Measurements from ENCODE around the gene C20orf173. TPM values are rescaled to one million over a fixed set of nuclear protein-coding genes. Genes with fewer than 3 reads are reported as not detected.
A peak's percentile ranks its signal among the peaks of the same experiment; 100 is the strongest.

C20orf173 gene
- total RNA-seq, 4 donors from 2014 or later: not detected

DNA sequence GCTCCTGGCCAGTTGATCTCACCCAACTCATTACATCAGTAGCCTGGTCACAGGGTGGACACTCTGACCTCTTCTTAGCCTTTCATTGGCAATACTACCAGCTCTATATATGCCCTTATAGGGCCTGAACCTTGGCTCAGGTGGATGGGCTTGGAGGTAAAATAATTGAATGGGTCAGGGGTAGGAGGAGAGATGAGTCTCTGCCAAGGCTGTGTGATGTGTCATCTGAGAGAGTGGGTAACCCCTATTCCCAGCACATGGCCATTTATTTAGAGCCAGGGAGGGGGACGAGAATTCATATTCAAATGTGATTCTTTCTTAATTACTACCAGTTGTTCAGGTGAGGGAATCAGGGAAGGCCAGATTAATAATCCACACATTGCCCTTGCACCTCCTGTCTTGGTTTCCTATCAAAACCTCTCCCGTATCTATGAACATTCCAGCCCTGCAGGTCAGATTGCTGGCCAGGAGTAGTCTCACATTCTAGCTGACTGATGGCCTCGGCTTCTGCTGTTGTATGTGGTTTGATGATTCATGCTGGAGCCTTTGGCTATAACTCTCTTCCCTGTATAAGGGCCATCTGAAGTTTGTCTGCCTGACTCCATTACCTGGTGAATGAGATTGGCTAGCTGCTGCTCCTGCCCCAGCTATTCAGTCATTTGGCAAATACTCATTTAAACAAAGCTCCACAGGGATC, 13.4 kb downstream of the C20orf173 start:
- 66 to 70% methylated on average over 3 of the region's 3 CpGs for WGBS, 2 donors
- TF ChIP-seq POLR2A (IDR thresholded peaks at IDR 0.05) (no peak), EP300 (IDR thresholded peaks at IDR 0.05) (no peak)
- TF ChIP-seq, protein P1, sequence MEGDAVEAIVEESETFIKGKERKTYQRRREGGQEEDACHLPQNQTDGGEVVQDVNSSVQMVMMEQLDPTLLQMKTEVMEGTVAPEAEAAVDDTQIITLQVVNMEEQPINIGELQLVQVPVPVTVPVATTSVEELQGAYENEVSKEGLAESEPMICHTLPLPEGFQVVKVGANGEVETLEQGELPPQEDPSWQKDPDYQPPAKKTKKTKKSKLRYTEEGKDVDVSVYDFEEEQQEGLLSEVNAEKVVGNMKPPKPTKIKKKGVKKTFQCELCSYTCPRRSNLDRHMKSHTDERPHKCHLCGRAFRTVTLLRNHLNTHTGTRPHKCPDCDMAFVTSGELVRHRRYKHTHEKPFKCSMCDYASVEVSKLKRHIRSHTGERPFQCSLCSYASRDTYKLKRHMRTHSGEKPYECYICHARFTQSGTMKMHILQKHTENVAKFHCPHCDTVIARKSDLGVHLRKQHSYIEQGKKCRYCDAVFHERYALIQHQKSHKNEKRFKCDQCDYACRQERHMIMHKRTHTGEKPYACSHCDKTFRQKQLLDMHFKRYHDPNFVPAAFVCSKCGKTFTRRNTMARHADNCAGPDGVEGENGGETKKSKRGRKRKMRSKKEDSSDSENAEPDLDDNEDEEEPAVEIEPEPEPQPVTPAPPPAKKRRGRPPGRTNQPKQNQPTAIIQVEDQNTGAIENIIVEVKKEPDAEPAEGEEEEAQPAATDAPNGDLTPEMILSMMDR (IDR thresholded peaks at IDR 0.05): no peak
- no peak overlapping the region for H3K27ac ChIP-seq
- no peaks in the 10 kb centered on the region for H3K9me3 ChIP-seq
- no peak for DNase-seq (ENCODE audit: low spot score in 2 of 2)
- peaks cover 0 to 48% (median 3%) of the 10 kb centered on the region in 3 donors for H3K36me3 ChIP-seq
- no peak overlapping the region for H3K4me3 ChIP-seq
- no peaks in the 10 kb centered on the region for H3K27me3 ChIP-seq
- no peaks in the 10 kb centered on the region for H3K4me1 ChIP-seq

DNA sequence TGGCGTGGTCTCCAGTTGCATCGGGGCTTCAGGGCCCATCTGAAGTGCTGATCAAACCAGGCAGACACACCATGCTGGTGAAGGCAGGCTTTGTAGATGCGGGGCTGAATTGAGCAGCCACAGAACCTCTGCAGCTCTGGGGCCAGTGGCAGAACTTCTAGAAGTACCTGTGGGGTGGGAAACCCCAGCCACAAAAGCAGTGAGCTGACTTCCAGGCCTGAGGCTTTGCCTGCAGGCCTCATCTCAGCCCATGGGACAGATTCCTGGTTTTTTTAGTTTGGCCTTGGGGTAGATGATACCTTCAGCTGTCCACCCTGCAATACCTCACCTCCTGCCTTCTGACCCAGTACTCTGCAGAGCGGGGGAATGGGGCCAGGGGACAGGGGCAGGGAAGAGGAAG, 14.1 kb downstream of the C20orf173 start:
- Histone ChIP-seq H3K4me3 (no peak overlapping the region), H3K36me3 (peaks cover 0 to 54% (median 5%) of the 10 kb centered on the region in 3 donors), H3K27me3 (no peaks in the 10 kb centered on the region), H3K27ac (no peak overlapping the region), H3K9me3 (no peaks in the 10 kb centered on the region), H3K4me1 (no peaks in the 10 kb centered on the region)
- DNase-seq (ENCODE audit: low spot score in 2 of 2): no peak
- TF ChIP-seq POLR2A (IDR thresholded peaks at IDR 0.05) (no peak), EP300 (IDR thresholded peaks at IDR 0.05) (no peak)
- TF ChIP-seq, protein P1 (IDR thresholded peaks at IDR 0.05): no peak
- 92 to 100% methylated on average over 4 of the region's 4 CpGs for WGBS, 2 donors

DNA sequence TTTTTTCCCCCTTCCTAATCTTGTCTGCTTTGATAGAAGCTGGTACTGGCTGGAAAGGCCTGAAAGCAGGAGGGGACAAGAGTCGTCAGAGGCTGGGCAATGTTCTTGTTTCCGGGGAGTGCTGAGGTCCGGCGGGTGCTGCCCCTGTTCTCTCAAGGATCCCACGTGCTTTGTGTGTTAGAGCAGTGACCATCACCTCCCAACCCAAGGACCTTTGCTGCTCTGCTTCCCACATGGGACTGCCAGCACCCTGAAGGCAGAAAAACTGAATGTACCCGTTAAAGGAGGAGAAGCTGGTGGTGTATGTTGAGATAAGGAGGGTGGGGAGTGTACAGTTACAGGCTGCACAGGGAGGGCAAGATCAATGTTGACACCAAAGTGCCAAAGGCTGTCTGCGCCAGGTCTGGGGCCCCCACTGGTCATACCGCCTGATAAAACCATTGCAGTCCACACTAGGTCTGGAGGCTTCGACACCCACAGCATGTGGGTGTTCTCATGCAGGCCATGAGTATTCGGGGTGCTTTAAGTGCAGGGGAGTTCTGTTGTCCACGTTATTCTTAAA, 15.0 kb downstream of the C20orf173 start:
- H3K4me1 ChIP-seq: no peaks in the 10 kb centered on the region
- WGBS, 2 donors: 84 to 85% methylated on average over 11 of the region's 11 CpGs
- peaks cover 0 to 63% (median 13%) of the 10 kb centered on the region in 3 donors for H3K36me3 ChIP-seq
- H3K27me3 ChIP-seq: no peaks in the 10 kb centered on the region
- no peak for DNase-seq (ENCODE audit: low spot score in 2 of 2)
- no peak overlapping the region for H3K27ac ChIP-seq
- TF ChIP-seq POLR2A (IDR thresholded peaks at IDR 0.05) (no peak), EP300 (IDR thresholded peaks at IDR 0.05) (no peak)
- TF ChIP-seq, protein P1 (IDR thresholded peaks at IDR 0.05): no peak
- H3K4me3 ChIP-seq: no peak overlapping the region
- H3K9me3 ChIP-seq: no peaks in the 10 kb centered on the region

DNA sequence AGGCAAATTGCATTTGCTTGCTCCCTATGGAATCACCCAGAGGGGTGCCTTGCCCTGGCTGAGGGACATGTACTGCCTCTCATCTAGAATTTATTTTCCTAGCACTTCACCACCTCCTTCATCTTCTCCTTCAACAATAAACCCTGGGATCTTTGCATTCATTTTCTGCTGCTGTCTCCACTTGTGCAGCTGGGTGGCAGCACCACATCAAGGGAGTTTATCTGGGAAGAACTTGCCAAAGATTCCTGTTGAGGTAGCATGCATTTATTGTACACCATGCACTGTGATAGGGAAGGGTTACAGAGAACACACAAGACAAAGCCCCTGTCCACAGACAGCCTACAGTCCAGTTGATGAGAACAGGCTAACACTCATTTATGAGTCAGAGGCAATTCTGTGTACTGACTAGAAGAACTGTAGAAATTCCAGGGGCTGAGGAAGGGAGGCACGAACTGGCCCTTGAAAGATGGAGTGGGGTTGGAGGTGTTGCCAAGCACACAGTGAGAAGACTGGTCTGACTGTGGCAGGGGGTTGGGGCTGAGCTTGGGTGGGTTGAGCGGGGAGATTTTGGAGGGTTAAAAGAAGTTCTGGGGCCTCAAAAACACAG, 17.5 kb downstream of the C20orf173 start:
- DNase-seq (ENCODE audit: low spot score in 2 of 2): peak in 1 of 2 donors; percentile 19
- WGBS, 2 donors: 90 to 100% methylated on average over 2 of the region's 2 CpGs
- TF ChIP-seq, protein P1 (IDR thresholded peaks at IDR 0.05): peak; percentile 25 to 63 (median 37)
- TF ChIP-seq EP300 (IDR thresholded peaks at IDR 0.05) (no peak), POLR2A (IDR thresholded peaks at IDR 0.05) (no peak)

More for the DNA sequence above, 17.5 kb downstream of the C20orf173 start:
- Histone ChIP-seq H3K27me3 (no peaks in the 10 kb centered on the region), H3K27ac (no peak overlapping the region), H3K36me3 (peaks cover 0 to 88% (median 29%) of the 10 kb centered on the region in 3 donors), H3K4me3 (no peak overlapping the region), H3K4me1 (no peaks in the 10 kb centered on the region), H3K9me3 (no peaks in the 10 kb centered on the region)
